Erythroblast (primary cell): Measurements from ENCODE around the gene SLC52A1.
"Not testable (repeated sequence)": the region's sequence is repeated elsewhere in the genome, so short reads cannot be mapped to it uniquely, and the experiment has no call there.

ENCODE experiments used
- DNase-seq, 2 experiments: peaks; one replicate each; lab custom pipeline; 2025; lab: John Stamatoyannopoulos, UW
- GATA1 ChIP-seq: IDR thresholded peaks from 2 replicates; pipeline ENCODE4 v1.6.1; 2011; ENCODE audit warnings: low read depth, mild to moderate bottlenecking, control low read depth, low read length, moderate library complexity
- POLR2A ChIP-seq: IDR thresholded peaks from 2 replicates; pipeline ENCODE4 v1.6.1; 2011; ENCODE audit warnings: mild to moderate bottlenecking, low read length

The SLC52A1 gene

DNA sequence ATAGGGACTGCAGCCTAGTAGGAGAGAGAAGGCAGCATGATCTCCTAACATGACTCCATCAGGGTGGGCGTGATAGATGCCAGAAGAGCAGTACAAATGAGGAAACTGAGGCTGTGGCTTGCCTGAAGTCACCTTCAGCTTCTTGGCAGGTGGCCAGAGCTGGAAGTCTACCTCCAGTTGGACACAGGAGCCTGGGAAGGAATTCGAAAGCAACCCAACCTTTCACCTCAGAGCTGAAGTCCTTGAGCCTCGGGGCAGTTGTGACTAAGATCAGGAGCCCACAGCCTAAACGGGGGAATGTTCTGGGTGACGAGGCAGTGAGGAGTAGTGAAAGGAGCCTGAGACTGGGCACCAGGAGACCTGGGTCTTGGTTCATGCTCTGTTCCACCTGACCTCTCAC lies 9.4 kb upstream of the SLC52A1 start:
- TF ChIP-seq POLR2A (no peak), GATA1 (no peak)
- no peak for DNase-seq

DNA sequence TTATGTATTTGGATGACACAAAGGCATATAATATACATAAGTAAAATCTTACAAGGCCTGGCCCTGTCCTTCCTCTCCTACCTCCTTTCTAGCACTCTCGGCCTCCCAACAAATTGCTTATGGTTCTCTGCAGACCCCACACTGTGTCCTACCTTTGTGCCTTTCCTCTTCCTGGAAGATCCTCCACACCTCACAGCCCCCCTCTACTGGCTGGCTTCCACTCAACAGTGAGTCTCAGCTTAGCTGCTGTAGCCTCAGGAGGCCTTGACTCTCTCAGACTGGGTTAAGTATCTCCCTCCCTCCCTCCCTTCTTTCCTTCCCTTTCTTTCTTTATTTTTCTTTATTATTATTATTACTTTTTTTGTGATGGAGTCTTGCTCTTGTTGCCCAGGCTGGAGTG lies 8.3 kb upstream of the SLC52A1 start:
- no peak for DNase-seq
- TF ChIP-seq POLR2A, result no peak
- no peak for TF ChIP-seq GATA1

DNA sequence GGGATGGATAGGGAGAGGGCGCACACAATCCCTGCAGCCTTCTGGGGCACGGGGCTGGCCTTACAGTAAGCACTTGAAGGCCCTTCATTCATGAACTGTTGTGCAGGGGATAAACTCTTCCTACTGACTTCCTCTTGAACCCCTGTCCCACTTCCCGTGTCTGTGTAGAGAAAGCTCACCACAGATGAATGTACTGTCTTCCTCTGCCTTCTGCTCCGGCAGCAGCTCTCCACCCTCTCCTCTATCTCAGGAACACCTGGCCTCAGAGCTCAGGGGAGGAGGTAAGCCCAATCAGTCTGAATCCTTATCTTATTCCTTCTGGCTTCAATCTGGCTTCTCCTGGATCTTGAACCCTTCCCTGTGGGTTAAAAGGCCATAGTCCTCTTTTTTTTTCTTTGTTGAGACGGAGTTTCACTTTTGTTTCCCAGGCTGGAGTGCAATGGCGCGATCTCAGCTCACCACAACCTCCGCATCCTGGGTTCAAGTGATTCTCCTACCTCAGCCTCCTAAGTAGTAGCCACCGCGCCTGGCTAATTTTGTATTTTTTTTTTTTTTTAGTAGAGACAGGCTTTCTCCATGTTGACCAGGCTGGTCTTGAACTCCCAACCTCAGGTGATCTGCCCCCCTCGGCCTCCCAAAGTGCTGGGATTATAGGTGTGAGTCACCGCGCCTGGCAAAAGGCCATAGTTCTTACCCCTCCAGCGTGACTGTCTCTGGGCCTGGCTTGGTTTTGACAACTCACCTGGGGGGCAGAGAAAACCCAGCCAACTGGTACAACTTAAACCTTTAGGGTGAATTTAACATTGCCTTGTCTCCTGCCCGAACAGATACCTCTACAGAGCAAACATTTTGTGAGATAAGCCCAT lies 7.2 kb upstream of the SLC52A1 start:
- TF ChIP-seq POLR2A (no peak), GATA1 (no peak)
- no peak for DNase-seq

DNA sequence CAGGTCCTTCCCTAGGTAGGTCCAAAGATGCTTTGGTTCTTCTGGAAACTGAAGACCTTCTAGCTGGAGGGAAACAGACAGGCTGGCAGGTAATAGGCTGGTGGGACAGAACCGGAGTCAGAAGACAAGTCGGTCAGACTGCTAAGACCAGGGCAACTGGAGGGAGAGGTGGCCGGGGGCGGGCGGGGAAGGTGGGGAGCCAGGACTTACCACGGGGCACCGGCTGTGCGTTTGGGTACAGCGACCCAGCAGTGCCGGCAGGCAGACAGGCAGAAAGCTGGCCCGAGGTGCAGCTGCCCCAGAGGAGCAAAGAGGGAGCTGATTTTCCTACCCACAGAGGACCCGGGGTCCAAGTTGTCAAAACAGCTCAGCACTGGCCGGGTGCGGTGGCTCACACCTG lies 575 bp downstream of the SLC52A1 start:
- TF ChIP-seq GATA1, result no peak
- TF ChIP-seq POLR2A, result no peak
- no peak for DNase-seq

DNA sequence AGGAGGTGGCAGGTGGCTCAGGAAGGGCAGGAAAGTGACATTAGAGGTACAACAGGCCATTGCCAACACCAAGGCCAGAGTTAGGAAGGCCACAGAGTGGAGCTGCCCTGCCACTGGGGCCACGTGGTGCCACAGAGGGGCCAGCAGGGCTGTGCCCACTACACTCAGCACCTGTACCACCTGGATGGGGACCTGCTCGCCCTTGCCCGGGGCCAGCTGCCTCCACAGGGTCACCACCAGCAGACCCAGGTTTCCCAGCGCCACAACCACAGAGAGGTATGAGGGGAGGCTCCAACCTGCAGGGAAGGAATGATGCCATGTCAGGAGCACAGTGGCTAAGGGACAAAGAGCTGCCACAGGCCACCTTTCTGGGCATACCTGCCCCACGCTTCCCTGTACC lies 1.2 kb downstream of the SLC52A1 start:
- TF ChIP-seq GATA1 (no peak), POLR2A (no peak)

DNA sequence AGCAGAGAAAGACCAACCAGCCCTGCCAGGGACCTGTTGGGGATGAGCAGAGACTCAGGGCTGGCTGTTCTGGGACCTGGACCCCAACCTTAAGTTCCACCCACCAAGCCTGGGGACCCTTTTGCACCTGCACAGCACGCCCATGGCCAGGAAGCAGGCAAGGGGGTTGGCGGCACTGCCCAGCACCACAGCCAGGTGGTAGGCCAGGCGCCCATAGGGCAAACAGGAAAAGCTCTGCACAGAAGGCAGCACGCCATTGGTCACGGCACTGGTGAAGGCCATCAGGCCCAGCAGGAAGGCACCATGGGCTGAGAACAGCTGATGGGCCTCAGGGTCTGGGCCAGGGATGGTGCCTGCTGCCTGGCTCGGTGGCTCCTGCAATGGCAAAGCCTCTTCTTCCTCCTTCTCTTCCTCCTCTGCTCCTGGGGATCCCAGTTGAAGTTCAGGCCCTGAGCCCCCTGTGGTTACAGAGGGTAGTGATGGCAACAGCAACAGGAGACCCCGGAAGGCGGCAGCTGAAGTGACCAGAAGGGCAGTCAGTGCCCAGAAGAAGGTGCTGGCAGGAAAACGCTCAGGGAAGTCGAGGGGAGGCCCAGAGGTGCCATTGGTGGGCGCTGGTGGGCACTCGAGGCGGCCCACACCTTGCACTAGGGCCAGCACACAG lies 1.7 kb downstream of the SLC52A1 start:
- TF ChIP-seq GATA1, result no peak
- no peak for TF ChIP-seq POLR2A
- no peak for DNase-seq

More for the DNA sequence above, 1.2 kb downstream of the SLC52A1 start:
- DNase-seq, result no peak

DNA sequence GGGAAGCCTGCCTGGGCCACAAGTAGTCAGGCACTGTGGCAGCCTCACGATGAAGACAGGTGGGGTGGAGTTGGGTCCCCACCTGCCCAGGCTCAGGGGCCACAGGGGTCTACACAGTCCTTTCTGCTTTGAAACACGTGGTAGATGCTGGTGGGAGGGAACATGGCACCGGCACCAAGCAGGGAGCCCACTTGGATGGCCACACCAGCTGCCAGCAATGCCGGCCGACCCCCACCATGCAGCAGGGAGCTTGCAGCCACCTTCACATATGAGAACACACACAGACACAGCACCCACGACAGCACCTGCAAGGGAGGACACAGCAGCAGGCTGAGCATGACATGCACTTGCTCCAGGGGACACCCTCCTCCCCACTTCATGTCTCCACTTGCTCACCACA lies 2.4 kb downstream of the SLC52A1 start:
- TF ChIP-seq POLR2A (no peak), GATA1 (no peak)
- no peak for DNase-seq

DNA sequence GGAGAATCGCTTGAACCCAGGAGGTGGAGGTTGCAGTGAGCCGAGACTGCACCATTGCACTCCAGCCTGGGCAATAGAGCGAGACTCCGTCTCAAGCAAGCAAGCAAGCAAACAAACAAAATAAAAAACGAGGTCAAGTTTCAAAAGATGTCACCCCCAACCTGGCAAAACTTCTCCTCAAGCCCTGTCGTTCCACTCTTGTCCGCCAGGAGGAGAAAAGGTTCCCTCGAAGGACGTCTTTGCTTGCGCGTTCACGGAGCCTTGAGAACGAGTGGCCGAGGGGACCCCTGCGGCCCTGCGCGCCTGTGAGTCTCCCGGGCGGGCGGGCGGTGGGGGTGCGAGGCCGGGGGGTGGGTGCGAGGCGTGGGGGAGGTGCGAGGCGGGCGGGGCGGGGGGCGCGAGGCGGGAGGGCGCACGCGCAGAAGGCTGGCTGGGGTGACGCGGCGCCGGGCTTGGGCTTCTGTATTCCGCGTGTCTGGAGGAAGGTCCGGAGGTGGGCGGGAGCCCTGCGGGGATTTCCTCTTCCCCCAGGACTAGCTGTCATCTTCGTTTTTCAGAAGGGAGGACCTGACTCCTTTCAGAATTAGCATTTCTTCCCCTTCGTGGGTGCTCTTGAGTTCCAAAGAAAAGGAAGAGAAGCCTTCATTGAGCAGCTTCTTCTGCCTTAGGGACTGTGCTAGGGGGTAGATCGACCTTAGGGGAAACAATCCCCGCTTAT lies 3.7 kb downstream of the SLC52A1 start:
- TF ChIP-seq GATA1, result no peak
- TF ChIP-seq POLR2A, result no peak
- peak; percentile 79 to 84 for DNase-seq

DNA sequence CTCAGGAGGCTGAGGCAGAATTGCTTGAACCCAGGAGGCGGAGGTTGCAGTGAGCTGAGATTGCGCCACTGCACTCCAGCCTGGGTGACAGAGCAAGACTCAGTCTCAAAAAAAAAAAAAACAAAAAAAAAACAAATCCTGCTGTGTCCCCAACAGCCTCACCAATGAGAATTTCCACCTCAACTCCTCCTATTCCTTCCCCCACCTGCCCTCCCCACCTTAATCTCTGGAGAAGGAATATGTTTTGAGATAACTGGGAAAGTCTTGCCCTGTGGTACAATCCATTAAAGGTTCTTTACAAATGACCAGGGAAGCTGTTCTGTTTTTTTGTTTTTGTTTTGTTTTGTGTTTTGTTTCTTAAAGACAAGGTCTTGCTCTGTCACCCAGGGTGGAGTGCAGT lies 5.1 kb downstream of the SLC52A1 start:
- DNase-seq, result not testable (repeated sequence)

DNA sequence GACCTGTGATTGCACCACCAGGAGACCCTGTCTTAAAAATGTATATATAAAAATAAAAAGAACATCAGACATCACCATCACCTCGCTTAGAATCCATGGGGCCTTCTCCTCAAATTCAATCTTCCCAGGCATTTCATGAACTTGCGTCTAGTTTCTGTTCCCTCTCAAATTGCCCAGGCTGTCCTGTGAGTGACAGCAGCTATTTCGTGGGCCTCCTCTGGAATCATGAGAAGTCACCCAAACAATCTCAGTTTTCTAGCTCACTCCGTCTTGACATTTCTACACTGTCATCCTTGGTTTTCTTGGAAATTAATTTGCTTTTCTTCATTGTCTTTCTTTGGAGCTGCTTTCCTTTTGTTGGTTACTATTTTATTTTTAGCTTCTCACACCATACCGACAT lies 7.3 kb downstream of the SLC52A1 start:
- TF ChIP-seq POLR2A, result no peak
- no peak for TF ChIP-seq GATA1

DNA sequence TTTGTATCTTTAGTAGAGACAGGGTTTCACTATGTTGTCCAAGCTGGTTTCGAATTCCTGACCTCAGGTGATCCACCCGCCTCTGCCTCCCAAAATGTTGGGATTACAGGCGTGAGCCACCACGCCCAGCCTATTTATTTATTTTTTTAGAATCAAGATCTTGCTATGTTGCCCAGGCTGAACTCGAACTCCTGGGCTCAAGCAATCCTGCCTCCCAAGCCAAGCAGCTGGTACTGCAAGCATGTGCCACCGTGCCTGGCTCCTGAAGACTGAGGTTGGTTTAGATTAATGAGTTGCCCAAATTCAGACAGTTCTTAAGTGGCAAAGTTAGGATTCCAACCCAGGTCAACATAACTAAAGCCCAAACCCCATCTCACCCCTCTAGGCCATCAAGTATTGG lies 7.9 kb downstream of the SLC52A1 start:
- no peak for TF ChIP-seq POLR2A
- TF ChIP-seq GATA1, result no peak
- DNase-seq, result no peak

More for the DNA sequence above, 7.3 kb downstream of the SLC52A1 start:
- no peak for DNase-seq

DNA sequence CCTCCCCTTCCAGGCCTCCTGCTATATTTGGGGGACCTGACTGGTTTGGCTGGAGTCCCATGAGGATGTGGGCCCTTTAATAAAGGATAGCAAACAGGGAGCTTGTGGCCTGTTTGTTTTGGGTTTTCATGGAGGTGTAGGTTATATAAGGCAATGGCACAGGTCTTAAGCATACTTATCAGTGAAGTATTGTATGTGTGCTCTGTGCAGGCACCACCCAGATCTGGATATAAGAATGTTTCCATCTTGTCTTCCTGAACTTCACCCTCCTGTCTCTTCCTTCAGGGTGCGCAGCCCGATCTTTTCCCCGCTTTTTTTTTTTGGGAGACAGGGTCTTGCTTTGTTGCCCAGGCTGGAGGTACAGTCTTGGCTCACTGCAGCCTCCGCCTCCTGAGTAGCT lies 10.6 kb downstream of the SLC52A1 start:
- no peak for DNase-seq
- TF ChIP-seq POLR2A (no peak), GATA1 (no peak)

DNA sequence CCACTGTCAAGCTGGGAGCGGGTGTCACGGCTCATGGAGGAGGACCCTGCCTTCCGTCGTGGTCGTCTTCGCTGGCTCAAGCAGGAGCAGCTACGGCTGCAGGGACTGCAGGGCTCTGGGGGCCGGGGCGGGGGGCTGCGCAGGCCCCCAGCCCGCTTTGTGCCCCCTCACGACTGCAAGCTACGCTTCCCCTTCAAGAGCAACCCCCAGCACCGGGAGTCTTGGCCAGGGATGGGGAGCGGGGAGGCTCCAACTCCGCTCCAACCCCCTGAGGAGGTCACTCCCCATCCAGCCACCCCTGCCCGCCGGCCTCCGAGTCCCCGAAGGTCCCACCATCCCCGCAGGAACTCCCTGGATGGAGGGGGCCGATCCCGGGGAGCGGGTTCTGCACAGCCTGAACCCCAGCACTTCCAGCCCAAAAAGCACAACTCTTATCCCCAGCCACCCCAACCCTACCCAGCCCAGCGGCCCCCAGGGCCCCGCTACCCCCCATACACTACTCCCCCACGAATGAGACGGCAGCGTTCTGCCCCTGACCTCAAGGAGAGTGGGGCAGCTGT lies 11.6 kb downstream of the SLC52A1 start:
- no peak for DNase-seq
- TF ChIP-seq POLR2A (no peak), GATA1 (no peak)

DNA sequence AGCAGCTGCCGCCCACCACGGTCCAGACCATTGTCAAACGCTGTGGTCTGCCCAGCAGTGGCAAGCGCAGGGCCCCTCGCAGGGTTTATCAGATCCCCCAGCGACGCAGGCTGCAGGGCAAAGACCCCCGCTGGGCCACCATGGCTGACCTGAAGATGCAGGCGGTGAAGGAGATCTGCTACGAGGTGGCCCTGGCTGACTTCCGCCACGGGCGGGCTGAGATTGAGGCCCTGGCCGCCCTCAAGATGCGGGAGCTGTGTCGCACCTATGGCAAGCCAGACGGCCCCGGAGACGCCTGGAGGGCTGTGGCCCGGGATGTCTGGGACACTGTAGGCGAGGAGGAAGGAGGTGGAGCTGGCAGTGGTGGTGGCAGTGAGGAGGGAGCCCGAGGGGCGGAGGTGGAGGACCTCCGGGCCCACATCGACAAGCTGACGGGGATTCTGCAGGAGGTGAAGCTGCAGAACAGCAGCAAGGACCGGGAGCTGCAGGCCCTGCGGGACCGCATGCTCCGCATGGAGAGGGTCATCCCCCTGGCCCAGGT lies 13.0 kb downstream of the SLC52A1 start:
- DNase-seq, result no peak

More for the DNA sequence above, 13.0 kb downstream of the SLC52A1 start:
- TF ChIP-seq POLR2A (no peak), GATA1 (no peak)
